ENCODE measurements around the gene HDAC4.

- TF ChIP-seq CTCF (IDR thresholded peaks at IDR 0.05) (no peak), EZH2 (IDR thresholded peaks at IDR 0.05; ENCODE audit: borderline replicate concordance, insufficient read depth, low read depth, low read length, poor library complexity, severe bottlenecking) (no peak)
Measured at GRCh38 chr2:239103125-239104098, 297.4 kb downstream of the HDAC4 start.
